ENCODE data around the gene LRTM1.

The LRTM1 gene

GRCh38 chr3:54928046-54928770 lies at the start of gene LRTM1:
TSS of gene LRTM1 (minus strand) at chr3:54928059. CDS start at chr3:54927911, 148 bp downstream.
- FAIRE-seq = no peak

- no peak for FAIRE-seq
Measured at GRCh38 chr3:54977439-54977838, 49.6 kb upstream of the LRTM1 start.

GRCh38 chr3:54970895-54971294 lies 43.0 kb upstream of the LRTM1 start:
- FAIRE-seq = no peak

- FAIRE-seq = no peak
Measured at GRCh38 chr3:54969652-54970051, 41.8 kb upstream of the LRTM1 start.

- FAIRE-seq = no peak
Measured at GRCh38 chr3:54968546-54969172, 40.8 kb upstream of the LRTM1 start.

GRCh38 chr3:54967731-54968161 lies 39.9 kb upstream of the LRTM1 start:
- no peak for FAIRE-seq

- no peak for FAIRE-seq
Measured at GRCh38 chr3:54966979-54967378, 39.1 kb upstream of the LRTM1 start.

- no peak for FAIRE-seq
Measured at GRCh38 chr3:54965746-54966145, 37.9 kb upstream of the LRTM1 start.

- FAIRE-seq = no peak
Measured at GRCh38 chr3:54964081-54964480, 36.2 kb upstream of the LRTM1 start.

- no peak for FAIRE-seq
Measured at GRCh38 chr3:54963641-54964040, 35.8 kb upstream of the LRTM1 start.

- FAIRE-seq = no peak
Measured at GRCh38 chr3:54962200-54962599, 34.3 kb upstream of the LRTM1 start.

- no peak for FAIRE-seq
Measured at GRCh38 chr3:54960701-54961100, 32.8 kb upstream of the LRTM1 start.

GRCh38 chr3:54960082-54960481 lies 32.2 kb upstream of the LRTM1 start:
- no peak for FAIRE-seq

- no peak for FAIRE-seq
Measured at GRCh38 chr3:54957711-54958110, 29.9 kb upstream of the LRTM1 start.

GRCh38 chr3:54955941-54956340 lies 28.1 kb upstream of the LRTM1 start:
- FAIRE-seq = no peak

- FAIRE-seq = no peak
Measured at GRCh38 chr3:54955496-54955895, 27.6 kb upstream of the LRTM1 start.

GRCh38 chr3:54954521-54954920 lies 26.7 kb upstream of the LRTM1 start:
- no peak for FAIRE-seq

- FAIRE-seq = no peak
Measured at GRCh38 chr3:54954022-54954421, 26.2 kb upstream of the LRTM1 start.

GRCh38 chr3:54951405-54951804 lies 23.5 kb upstream of the LRTM1 start:
- FAIRE-seq = no peak

- no peak for FAIRE-seq
Measured at GRCh38 chr3:54950391-54951003, 22.6 kb upstream of the LRTM1 start.

- no peak for FAIRE-seq
Measured at GRCh38 chr3:54949491-54950044, 21.7 kb upstream of the LRTM1 start.

- no peak for FAIRE-seq
Measured at GRCh38 chr3:54941690-54942362, 14.0 kb upstream of the LRTM1 start.

- FAIRE-seq = no peak
Measured at GRCh38 chr3:54940971-54941370, 13.1 kb upstream of the LRTM1 start.
